ENCODE data around the gene CBL.
"Not testable (repeated sequence)": the region's sequence is repeated elsewhere in the genome, so short reads cannot be mapped to it uniquely, and the experiment has no call there.

Gene CBL

DNA sequence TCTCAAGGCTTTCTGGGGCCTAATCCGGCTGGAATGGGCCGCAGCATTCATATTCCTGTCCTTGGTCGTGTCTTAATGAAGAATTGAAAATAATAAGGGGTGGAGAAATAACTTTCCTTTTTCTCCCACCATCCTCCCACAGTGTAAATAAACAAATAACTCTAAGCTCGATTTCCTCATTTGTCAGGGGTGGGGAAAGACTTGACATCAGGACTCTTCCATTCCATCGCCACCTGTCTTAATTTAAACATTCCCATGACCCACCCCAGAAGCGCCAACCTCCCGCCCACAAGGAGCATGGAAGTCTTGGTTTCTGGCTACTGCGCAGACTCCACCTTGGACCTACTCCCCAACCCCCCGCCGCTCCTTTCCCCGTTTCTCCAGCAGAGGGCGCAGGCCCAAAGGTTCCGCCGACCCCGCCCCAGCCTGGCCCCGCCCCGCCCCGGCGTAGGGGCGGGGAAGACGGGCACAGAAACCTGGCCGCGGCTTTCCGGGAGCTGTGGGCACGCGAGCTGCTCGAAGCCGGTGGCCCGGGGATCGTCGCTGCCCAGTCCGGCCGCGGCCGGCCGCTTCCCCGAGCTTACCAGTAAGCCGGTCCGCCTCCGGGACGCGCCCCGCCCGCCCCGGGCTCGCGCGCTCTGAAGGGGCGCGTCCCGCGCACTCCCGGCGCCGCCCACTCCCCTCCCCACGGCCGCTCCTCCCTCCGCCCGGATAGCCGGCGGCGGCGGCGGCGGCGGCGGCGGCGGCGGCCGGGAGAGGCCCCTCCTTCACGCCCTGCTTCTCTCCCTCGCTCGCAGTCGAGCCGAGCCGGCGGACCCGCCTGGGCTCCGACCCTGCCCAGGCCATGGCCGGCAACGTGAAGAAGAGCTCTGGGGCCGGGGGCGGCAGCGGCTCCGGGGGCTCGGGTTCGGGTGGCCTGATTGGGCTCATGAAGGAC lies at the start of gene CBL:
CBL (plus strand) TSS at position 766 of the 937 bp plus-strand sequence; CDS start at position 845, 79 bp downstream.
- H3K4me3 ChIP-seq (ENCODE audit: low read depth, low read length) = peak within 1 kb of the TSS; percentile 91
- H3K27ac ChIP-seq (ENCODE audit: low read depth, low read length) = peak within 1 kb of the TSS; percentile 61
- peak within 1 kb of the TSS; percentile 94 for H2AFZ ChIP-seq (ENCODE audit: low read length, unreplicated experiment)
- H3K36me3 ChIP-seq (ENCODE audit: insufficient read depth, low read length) = no peaks in the 10 kb centered on the region
- H3K27me3 ChIP-seq (ENCODE audit: insufficient read depth, low read length) = no peaks in the 10 kb centered on the region
- H3K4me1 ChIP-seq (ENCODE audit: control insufficient read depth, insufficient read depth, low read length, unreplicated experiment) = peaks cover 6% of the 10 kb centered on the region
- peaks cover 43% of the 10 kb centered on the region for H3K79me2 ChIP-seq (ENCODE audit: control insufficient read depth, insufficient read depth, low read length, unreplicated experiment)

DNA sequence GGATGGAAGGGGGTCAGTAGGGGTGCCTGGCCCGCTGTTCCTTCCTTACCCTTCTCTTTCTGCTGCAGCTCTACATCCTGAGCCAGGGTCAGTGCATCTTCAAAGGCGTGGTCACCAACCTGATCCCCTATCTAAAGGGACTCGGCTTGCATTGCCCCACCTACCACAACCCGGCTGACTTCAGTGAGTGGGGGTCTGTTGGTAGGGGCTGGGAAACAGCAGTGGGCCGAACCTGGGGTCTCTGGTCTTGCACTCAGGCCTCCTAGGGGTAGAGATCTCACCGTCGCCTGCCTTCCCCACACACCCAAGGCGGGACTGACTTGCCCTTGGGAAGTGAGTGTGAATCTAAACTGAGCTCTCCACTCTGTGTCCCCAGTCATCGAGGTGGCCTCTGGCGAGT lies 49.6 kb upstream of the CBL start:
- no peaks in the 10 kb centered on the region for H3K4me1 ChIP-seq (ENCODE audit: control insufficient read depth, insufficient read depth, low read length, unreplicated experiment)
- no peak overlapping the region for H3K4me3 ChIP-seq (ENCODE audit: low read depth, low read length)
- H3K36me3 ChIP-seq (ENCODE audit: insufficient read depth, low read length) = no peaks in the 10 kb centered on the region
- no peak overlapping the region for H3K27ac ChIP-seq (ENCODE audit: low read depth, low read length)
- no peaks in the 10 kb centered on the region for H3K79me2 ChIP-seq (ENCODE audit: control insufficient read depth, insufficient read depth, low read length, unreplicated experiment)
- no peak overlapping the region for H2AFZ ChIP-seq (ENCODE audit: low read length, unreplicated experiment)
- no peaks in the 10 kb centered on the region; the same call in none of the 2 replicates for H3K27me3 ChIP-seq (ENCODE audit: insufficient read depth, low read length)

DNA sequence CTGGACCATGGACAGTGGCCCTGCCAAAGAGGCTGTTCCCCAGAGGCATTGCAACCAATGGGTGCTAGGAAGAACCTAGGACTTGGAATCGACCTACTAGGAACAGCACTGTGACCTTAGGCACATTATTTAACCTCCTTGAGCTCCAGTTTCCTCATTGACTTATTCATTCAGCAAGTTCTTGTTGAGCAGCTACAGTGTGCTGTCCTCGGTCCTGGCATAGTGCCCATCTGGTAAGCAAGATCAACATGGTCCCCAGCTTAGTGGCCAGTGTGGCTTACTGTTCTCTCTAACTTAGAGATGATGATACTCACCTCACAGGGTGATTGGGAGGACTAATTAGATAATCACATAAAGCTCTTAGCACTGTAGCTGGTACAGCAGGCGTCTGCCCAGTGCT lies 49.1 kb upstream of the CBL start:
- no peaks in the 10 kb centered on the region for H3K4me1 ChIP-seq (ENCODE audit: control insufficient read depth, insufficient read depth, low read length, unreplicated experiment)
- no peaks in the 10 kb centered on the region; the same call in 1 of the 2 replicates for H3K27me3 ChIP-seq (ENCODE audit: insufficient read depth, low read length)
- no peaks in the 10 kb centered on the region for H3K79me2 ChIP-seq (ENCODE audit: control insufficient read depth, insufficient read depth, low read length, unreplicated experiment)
- H2AFZ ChIP-seq (ENCODE audit: low read length, unreplicated experiment) = no peak overlapping the region
- no peak overlapping the region for H3K4me3 ChIP-seq (ENCODE audit: low read depth, low read length)
- no peaks in the 10 kb centered on the region for H3K36me3 ChIP-seq (ENCODE audit: insufficient read depth, low read length)
- H3K27ac ChIP-seq (ENCODE audit: low read depth, low read length) = no peak overlapping the region

DNA sequence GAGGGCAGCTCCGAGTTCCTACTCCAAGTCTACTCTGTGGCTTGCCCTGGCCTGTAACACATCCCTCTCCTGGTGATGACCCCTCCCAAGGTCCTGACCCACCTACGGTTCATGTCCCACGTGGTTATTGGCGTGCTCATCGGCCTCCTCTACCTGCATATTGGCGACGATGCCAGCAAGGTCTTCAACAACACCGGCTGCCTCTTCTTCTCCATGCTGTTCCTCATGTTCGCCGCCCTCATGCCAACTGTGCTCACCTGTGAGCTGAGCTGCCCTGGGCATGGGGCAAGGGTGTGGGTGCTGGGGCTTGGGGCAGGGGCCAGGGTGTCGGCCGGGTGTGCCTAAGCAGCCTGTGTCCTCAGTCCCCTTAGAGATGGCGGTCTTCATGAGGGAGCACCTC lies 47.7 kb upstream of the CBL start:
- Histone ChIP-seq H3K79me2 (ENCODE audit: control insufficient read depth, insufficient read depth, low read length, unreplicated experiment) (no peaks in the 10 kb centered on the region), H3K4me1 (ENCODE audit: control insufficient read depth, insufficient read depth, low read length, unreplicated experiment) (no peaks in the 10 kb centered on the region), H3K27ac (ENCODE audit: low read depth, low read length) (no peak overlapping the region), H3K4me3 (ENCODE audit: low read depth, low read length) (no peak overlapping the region), H3K36me3 (ENCODE audit: insufficient read depth, low read length) (no peaks in the 10 kb centered on the region), H3K27me3 (ENCODE audit: insufficient read depth, low read length) (no peaks in the 10 kb centered on the region; the same call in 1 of the 2 replicates), H2AFZ (ENCODE audit: low read length, unreplicated experiment) (no peak overlapping the region)

DNA sequence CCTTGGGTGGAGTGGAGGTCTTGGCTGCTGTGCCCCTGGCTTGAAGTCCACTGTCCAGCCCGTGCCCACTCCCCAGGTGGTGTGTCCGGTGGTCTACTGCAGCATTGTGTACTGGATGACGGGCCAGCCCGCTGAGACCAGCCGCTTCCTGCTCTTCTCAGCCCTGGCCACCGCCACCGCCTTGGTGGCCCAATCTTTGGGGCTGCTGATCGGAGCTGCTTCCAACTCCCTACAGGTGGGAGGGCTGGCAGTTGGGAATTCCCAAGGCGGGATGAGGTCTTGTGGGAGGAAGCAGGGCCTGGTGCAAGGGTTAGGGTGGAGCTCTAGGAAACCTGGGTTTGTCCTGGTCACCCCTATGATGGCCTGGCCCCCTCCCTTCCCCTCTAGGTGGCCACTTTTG lies 46.0 kb upstream of the CBL start:
- Histone ChIP-seq H2AFZ (ENCODE audit: low read length, unreplicated experiment) (no peak overlapping the region), H3K27me3 (ENCODE audit: insufficient read depth, low read length) (no peaks in the 10 kb centered on the region; the same call in 1 of the 2 replicates), H3K79me2 (ENCODE audit: control insufficient read depth, insufficient read depth, low read length, unreplicated experiment) (no peaks in the 10 kb centered on the region), H3K36me3 (ENCODE audit: insufficient read depth, low read length) (no peaks in the 10 kb centered on the region), H3K4me1 (ENCODE audit: control insufficient read depth, insufficient read depth, low read length, unreplicated experiment) (no peaks in the 10 kb centered on the region), H3K4me3 (ENCODE audit: low read depth, low read length) (no peak overlapping the region), H3K27ac (ENCODE audit: low read depth, low read length) (no peak overlapping the region)

DNA sequence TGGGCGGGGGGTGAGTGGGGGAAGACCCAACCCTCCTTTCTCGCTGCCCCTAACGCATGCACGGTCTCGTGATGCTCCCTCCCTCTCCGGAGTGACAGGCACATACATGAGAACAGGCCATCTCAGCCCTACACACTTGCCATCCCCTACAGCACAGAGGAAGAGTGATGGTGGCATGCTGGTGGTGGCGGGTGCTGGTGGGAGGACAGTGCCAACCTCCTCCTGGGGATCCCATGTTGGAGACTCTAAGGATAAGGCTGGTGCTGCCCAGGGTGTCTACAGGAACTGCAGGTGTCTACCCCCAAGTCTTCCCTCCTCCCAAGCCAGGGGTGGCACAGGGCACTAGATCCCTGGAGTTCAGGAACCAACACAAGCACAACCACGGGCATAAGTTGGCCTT lies 44.3 kb upstream of the CBL start:
- Histone ChIP-seq H3K27me3 (ENCODE audit: insufficient read depth, low read length) (no peaks in the 10 kb centered on the region; the same call in 1 of the 2 replicates), H2AFZ (ENCODE audit: low read length, unreplicated experiment) (no peak overlapping the region), H3K27ac (ENCODE audit: low read depth, low read length) (no peak overlapping the region)

DNA sequence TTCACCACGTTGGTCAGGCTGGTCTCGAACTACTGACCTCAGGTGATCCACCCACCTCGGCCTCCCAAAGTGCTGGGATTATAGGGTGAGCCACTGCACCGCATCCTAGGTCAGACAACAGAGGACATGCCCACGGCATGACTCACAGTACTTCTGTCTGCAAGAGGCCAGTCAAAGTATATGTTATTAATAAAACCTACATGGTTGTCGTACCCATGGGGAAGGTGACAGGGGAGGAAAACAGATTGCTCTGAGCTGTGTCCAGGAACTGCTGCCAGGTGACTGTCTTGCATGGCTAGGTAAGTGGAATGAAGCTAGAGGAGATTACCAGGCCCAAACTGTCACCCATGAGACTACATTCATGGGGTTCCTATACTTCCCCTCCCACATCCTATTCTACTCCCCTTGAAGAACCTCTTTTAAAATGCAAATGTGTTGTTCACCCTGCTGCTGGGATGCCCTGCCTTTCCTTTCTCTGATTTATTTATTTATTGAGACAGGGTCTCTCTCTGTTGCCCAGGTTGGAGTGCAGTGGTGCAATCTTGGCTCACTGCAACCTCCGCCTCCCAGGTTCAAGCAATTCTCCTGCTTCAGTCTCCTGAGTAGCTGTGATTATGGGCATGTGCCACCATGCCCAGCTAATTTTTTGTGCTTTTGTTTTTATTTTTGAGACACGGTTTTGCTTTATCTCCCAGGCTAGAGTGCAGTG lies 39.6 kb upstream of the CBL start:
- Histone ChIP-seq H3K27ac (ENCODE audit: low read depth, low read length) (no peak overlapping the region), H3K4me1 (ENCODE audit: control insufficient read depth, insufficient read depth, low read length, unreplicated experiment) (peaks cover 12% of the 10 kb centered on the region), H3K36me3 (ENCODE audit: insufficient read depth, low read length) (no peaks in the 10 kb centered on the region), H3K4me3 (ENCODE audit: low read depth, low read length) (no peak overlapping the region), H3K79me2 (ENCODE audit: control insufficient read depth, insufficient read depth, low read length, unreplicated experiment) (no peaks in the 10 kb centered on the region), H2AFZ (ENCODE audit: low read length, unreplicated experiment) (no peak overlapping the region), H3K27me3 (ENCODE audit: insufficient read depth, low read length) (no peaks in the 10 kb centered on the region)

More for the DNA sequence above, 44.3 kb upstream of the CBL start:
- no peaks in the 10 kb centered on the region for H3K79me2 ChIP-seq (ENCODE audit: control insufficient read depth, insufficient read depth, low read length, unreplicated experiment)
- H3K4me3 ChIP-seq (ENCODE audit: low read depth, low read length) = no peak overlapping the region
- peaks cover 8% of the 10 kb centered on the region for H3K4me1 ChIP-seq (ENCODE audit: control insufficient read depth, insufficient read depth, low read length, unreplicated experiment)
- no peaks in the 10 kb centered on the region for H3K36me3 ChIP-seq (ENCODE audit: insufficient read depth, low read length)

DNA sequence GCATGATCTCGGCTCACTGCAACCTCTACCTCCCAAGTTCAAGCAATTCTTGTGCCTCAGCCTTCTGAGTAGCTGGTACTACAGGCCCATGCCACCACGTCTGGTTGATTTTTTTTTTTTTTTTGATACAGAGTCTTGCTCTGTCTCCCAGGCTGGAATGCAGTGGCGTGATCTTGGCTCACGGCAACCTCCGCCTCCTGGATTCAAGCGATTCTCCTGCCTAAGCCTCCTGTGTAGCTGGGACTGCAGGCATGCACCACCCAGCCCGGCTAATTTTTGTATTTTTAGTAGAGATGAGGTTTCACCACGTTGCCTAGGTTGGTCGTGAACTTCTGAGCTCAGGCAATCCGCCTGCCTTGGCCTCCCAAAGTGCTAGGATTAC lies 39.1 kb upstream of the CBL start:
- H2AFZ ChIP-seq (ENCODE audit: low read length, unreplicated experiment); H3K27ac ChIP-seq (ENCODE audit: low read depth, low read length): not testable (repeated sequence)

DNA sequence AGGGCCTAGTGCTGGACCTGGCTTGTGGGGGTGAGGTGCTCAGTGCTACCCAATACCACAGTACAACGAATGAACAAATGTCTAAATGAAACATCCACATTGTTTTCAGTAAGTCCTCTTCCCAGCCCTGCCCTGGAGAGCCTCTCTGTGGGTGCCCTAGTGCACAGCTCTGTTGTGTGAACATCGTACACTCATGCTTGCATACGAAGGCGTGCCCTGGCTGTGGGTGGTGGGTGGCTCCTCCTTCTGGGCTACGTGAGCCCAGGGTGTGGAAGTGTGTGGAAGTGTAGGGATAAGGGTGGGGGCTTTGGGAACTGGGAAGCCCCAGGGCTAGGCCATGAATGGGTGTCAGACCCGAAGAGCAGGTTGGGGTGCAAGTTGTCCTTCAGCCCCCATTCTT lies 38.2 kb upstream of the CBL start:
- Histone ChIP-seq H3K4me1 (ENCODE audit: control insufficient read depth, insufficient read depth, low read length, unreplicated experiment) (peaks cover 12% of the 10 kb centered on the region), H2AFZ (ENCODE audit: low read length, unreplicated experiment) (no peak overlapping the region), H3K36me3 (ENCODE audit: insufficient read depth, low read length) (no peaks in the 10 kb centered on the region), H3K27me3 (ENCODE audit: insufficient read depth, low read length) (no peaks in the 10 kb centered on the region), H3K79me2 (ENCODE audit: control insufficient read depth, insufficient read depth, low read length, unreplicated experiment) (no peaks in the 10 kb centered on the region), H3K4me3 (ENCODE audit: low read depth, low read length) (peak overlapping the region; percentile 89; the same call in 1 of the 2 replicates), H3K27ac (ENCODE audit: low read depth, low read length) (no peak overlapping the region)

More for the DNA sequence above, 39.1 kb upstream of the CBL start:
- H3K36me3 ChIP-seq (ENCODE audit: insufficient read depth, low read length); H3K79me2 ChIP-seq (ENCODE audit: control insufficient read depth, insufficient read depth, low read length, unreplicated experiment); H3K4me3 ChIP-seq (ENCODE audit: low read depth, low read length); H3K27me3 ChIP-seq (ENCODE audit: insufficient read depth, low read length): not testable (repeated sequence)
- peaks cover 12% of the 10 kb centered on the region for H3K4me1 ChIP-seq (ENCODE audit: control insufficient read depth, insufficient read depth, low read length, unreplicated experiment)

DNA sequence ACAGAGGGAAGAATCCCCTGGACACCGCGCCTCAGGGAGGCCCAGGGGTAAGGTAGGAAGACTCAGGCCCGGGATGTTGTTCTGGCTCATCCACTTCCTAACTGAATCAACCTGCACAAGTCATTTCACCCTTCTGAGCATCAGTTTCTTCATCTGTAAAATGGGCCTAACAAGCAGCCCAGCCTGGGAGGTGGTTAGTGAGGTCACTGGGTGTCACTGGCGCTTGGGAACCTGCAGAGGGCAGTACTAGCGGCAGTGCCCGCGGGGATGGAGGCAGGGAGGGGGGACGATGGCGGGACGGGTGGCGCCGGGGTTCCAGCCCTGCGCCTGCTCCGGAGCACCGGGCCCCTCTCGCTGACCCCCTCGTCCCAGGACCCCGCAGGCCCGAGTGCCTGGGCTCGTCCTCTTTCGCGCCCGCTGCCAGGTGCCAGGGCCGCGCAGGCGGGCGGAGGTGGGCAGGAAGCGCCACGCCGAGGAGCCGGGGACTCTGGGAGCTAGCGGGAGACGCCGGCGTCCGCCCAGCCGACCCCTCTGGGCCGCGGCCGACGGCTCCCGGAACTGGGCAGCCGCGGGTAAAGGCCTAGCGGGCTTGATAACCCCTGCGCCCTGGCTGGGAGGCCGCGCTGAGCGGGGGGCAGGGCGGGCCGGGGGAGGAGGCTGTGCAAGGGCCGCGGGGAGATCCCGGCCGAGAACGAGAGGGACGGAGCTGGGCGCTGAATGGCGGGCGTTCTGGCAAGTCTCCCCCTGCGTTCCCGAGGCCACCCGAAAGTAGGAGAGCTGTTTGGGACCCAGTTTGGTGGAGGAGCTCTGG lies 37.5 kb upstream of the CBL start, which contains the start of gene NLRX1:
NLRX1 (plus strand) TSS at position 255 of the 811 bp plus-strand sequence. CDS start 2,679 bp downstream, outside the sequence.
- Histone ChIP-seq H3K36me3 (ENCODE audit: insufficient read depth, low read length) (no peaks in the 10 kb centered on the region), H2AFZ (ENCODE audit: low read length, unreplicated experiment) (peak within 1 kb of the TSS; percentile 98), H3K27me3 (ENCODE audit: insufficient read depth, low read length) (no peaks in the 10 kb centered on the region), H3K4me1 (ENCODE audit: control insufficient read depth, insufficient read depth, low read length, unreplicated experiment) (peaks cover 12% of the 10 kb centered on the region), H3K27ac (ENCODE audit: low read depth, low read length) (peak within 1 kb of the TSS; percentile 46; the same call in 1 of the 2 replicates), H3K4me3 (ENCODE audit: low read depth, low read length) (peak within 1 kb of the TSS; percentile 89), H3K79me2 (ENCODE audit: control insufficient read depth, insufficient read depth, low read length, unreplicated experiment) (no peaks in the 10 kb centered on the region)
